GM11168 (cell line): Measurements from ENCODE around the gene FADD.

Experiments used
- in situ Hi-C: fragments of 300-500 bp; cut with MboI; formaldehyde crosslinking; loops from one replicate; pipeline ENCODE4 v1.12.0; 2022; ENCODE audit warnings: low sequenced_read_pairs; ENCODE audit not compliant: unreplicated experiment

The FADD gene

GRCh38 chr11:70176940-70177689 is 26.0 kb upstream of the FADD start:
- in situ Hi-C loops: loop anchor here (25.0 kb wide), 1 partner anchor 490 kb away; the partner anchor contains the start of gene LTO1

GRCh38 chr11:70180906-70181305 is 22.2 kb upstream of the FADD start:
- in situ Hi-C loops: loop anchor here (5.0 to 25.0 kb wide), 2 partner anchors 259 to 494 kb away; partner anchors contain the start of gene LTO1

- in situ Hi-C loops: loop anchor here (5.0 to 25.0 kb wide), 2 partner anchors 260 to 495 kb away; partner anchors contain the start of gene LTO1
Measured at GRCh38 chr11:70182266-70182665, 20.8 kb upstream of the FADD start.

- in situ Hi-C loops: loop anchor here (5.0 to 25.0 kb wide), 2 partner anchors 261 to 496 kb away; partner anchors contain the start of gene LTO1
Measured at GRCh38 chr11:70183032-70183431, 20.1 kb upstream of the FADD start.

- in situ Hi-C loops: loop anchor here (5.0 to 25.0 kb wide), 2 partner anchors 261 to 496 kb away; partner anchors contain the start of gene LTO1
Measured at GRCh38 chr11:70183483-70184176, 19.5 kb upstream of the FADD start.

GRCh38 chr11:70184396-70184795 is 18.7 kb upstream of the FADD start:
- in situ Hi-C loops: loop anchor here (5.0 to 25.0 kb wide), 2 partner anchors 262 to 497 kb away; partner anchors contain the start of gene LTO1

- in situ Hi-C loops: loop anchor here (25.0 kb wide), 1 partner anchor 498 kb away; the partner anchor contains the start of gene LTO1
Measured at GRCh38 chr11:70185348-70186055, 17.6 kb upstream of the FADD start.

GRCh38 chr11:70186420-70186819 is 16.7 kb upstream of the FADD start:
- in situ Hi-C loops: loop anchor here (25.0 kb wide), 1 partner anchor 499 kb away; the partner anchor contains the start of gene LTO1

- in situ Hi-C loops: loop anchor here (25.0 kb wide), 1 partner anchor 500 kb away; the partner anchor contains the start of gene LTO1
Measured at GRCh38 chr11:70186936-70187335, 16.2 kb upstream of the FADD start.

GRCh38 chr11:70187771-70188170 is 15.3 kb upstream of the FADD start:
- in situ Hi-C loops: loop anchor here (25.0 kb wide), 1 partner anchor 500 kb away; the partner anchor contains the start of gene LTO1

- in situ Hi-C loops: loop anchor here (25.0 kb wide), 1 partner anchor 502 kb away; the partner anchor contains the start of gene LTO1
Measured at GRCh38 chr11:70189622-70190021, 13.5 kb upstream of the FADD start.

- in situ Hi-C loops: loop anchor here (25.0 kb wide), 1 partner anchor 504 kb away; the partner anchor contains the start of gene LTO1
Measured at GRCh38 chr11:70191495-70192140, 11.5 kb upstream of the FADD start.

- in situ Hi-C loops: loop anchor here (25.0 kb wide), 1 partner anchor 506 kb away; the partner anchor contains the start of gene LTO1
Measured at GRCh38 chr11:70192666-70193410, 10.3 kb upstream of the FADD start.

GRCh38 chr11:70193411-70194292 is 9.4 kb upstream of the FADD start:
- in situ Hi-C loops: loop anchor here (25.0 kb wide), 1 partner anchor 506 kb away; the partner anchor contains the start of gene LTO1

- in situ Hi-C loops: loop anchor here (25.0 kb wide), 1 partner anchor 508 kb away; the partner anchor contains the start of gene LTO1
Measured at GRCh38 chr11:70194792-70195791, 8.0 kb upstream of the FADD start.

GRCh38 chr11:70200212-70200844 is 2.8 kb upstream of the FADD start:
- in situ Hi-C loops: no loop called here
